NCI-H345 treated with DMSO at 0.1 percent for 48 hours (cell line): ENCODE data around the gene CASTOR1.

Experiments
- DNase-seq: peaks from one replicate; lab custom pipeline; 2025; ENCODE audit not compliant: unreplicated experiment; lab: John Stamatoyannopoulos, UW

Gene CASTOR1

DNA sequence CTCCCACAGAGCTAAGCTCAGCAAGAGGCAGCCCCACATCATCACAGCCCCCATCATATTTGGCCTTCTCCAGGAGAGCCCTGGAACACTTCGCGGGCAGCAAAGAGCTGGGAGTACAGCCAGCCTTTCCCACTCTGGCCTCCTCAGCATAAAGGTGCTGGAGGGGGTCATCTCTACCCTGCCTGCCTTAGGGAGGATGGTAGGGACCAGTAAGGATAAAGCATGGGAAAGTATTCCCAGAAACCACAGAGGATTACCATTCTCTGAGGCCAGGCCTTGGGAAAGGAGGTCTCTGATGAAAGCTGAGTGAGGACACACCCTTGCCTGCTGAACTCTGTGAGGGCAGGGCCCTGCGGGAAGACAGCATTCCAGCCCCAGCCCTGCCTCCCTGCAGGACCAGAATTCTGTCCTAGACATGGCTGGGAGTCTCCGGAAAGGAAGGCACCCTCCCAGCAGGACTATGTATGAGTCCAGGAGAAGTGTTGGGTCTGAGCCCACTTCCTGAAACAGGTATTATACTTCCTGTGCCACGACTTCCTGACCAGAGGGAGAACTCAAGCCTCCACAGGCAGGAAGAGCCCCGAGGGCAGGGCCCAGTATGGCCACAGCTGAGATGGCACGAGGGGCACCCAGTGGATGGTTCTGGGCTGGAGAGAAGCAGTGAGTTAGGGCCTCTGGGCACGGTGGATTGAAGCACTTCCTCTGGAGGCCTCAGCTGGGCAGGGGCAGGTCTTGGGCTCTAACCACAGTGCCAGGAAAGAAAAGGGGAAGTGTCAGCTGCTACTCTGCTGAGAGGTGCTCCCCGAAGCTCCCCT lies 12.9 kb upstream of the CASTOR1 start:
- DNase-seq, result no peak

DNA sequence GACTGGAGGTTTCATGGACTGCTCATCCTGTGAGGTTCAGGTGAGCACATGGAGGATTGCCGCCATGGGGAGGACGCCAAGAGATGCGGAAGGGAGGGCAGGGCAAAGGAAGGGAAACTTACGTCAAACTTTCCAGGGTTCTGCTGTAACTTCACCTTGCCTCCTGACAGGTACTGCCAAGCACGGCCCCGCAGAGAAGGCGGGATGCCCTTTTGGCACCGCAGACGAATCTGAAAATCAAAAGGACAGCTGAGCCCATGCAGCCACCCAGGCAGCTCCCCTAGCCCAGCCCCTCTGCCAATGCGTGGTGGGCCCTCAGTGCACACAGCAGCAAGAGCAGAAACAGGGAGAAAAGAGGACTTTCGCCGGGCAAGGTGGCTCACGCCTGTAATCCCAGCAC lies 10.0 kb upstream of the CASTOR1 start:
- no peak for DNase-seq

GRCh38 chr22:30297991-30298701 lies 8.8 kb upstream of the CASTOR1 start:
- DNase-seq, result no peak

DNA sequence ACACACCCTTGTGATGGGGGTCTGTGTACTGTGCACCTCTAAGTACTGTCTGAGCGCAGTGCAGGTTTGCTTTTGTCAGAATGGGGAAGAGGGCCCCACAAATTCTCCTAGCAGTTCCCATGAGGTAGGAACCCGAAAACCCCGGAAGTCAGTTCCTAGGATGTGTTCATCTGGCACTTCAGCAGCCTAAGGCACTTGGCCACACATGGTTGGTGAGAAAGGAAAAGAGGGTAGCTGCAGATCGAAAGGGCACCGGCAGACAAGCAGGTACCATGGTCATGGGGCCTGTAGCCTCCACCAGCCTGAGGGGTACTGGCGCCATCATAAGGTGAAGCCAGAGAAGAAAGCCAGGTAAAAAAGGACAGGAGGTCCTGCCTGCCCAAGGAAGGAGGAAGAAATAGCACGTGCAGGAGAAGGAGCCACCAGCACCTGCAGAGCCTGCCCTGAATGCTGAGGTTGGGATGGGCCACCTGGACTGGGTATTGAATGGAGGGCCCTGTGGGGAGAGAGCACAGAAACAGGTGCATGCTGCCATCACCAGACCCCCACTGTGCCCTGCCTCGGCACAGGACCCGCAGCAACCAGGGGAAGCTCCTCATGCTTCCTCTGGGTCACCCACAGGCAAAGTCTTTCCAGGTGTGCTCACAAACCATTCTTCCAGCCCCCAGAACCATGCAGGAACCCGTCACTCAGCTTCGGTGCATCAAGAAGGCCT lies 8.1 kb upstream of the CASTOR1 start:
- DNase-seq, result no peak

GRCh38 chr22:30296833-30297232 lies 7.5 kb upstream of the CASTOR1 start:
- no peak for DNase-seq

GRCh38 chr22:30296324-30296723 lies 7.0 kb upstream of the CASTOR1 start:
- DNase-seq, result no peak

DNA sequence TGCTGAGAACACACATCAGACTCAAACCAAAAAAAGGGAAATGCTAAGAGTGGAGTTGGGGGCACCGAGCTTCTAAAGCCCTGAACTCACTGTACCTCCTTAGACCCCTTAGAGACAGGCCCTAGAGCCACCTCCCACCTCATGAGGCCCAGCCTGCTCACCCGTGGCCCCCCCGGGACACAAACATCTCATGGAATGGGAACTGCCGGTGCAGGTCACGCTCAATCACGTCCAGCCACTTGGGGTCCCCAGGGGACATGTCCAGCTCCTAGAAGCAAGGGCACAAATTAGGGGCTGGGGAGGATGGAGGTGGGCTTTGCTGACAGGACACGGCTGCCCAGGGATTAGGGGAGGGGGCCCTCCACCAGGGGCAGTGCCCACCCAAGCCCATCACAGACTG lies 6.3 kb upstream of the CASTOR1 start:
- DNase-seq, result no peak

- no peak for DNase-seq
Observed at GRCh38 chr22:30294830-30295229, 5.5 kb upstream of the CASTOR1 start.

GRCh38 chr22:30294066-30294465 lies 4.8 kb upstream of the CASTOR1 start:
- DNase-seq, result peak; percentile 38

DNA sequence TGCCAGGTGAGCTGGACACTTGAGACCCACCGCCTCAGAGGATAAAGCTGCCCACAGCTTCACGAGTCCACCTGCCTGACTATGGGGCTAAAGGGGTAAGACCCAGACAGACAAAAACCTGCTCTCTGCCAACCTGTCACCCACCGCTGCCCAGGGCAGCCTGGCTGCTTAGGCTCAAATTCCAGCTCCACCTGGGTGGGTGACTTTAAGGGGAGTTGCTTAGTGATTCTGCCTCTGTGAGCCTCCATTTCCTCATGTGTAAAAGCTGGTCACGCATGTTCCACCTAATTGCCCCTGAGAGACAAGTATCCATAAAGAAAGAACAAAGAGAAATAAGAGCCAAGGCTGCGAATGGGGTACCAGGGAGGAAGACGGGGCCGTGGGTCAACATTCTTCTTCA lies 3.7 kb upstream of the CASTOR1 start:
- DNase-seq, result no peak

DNA sequence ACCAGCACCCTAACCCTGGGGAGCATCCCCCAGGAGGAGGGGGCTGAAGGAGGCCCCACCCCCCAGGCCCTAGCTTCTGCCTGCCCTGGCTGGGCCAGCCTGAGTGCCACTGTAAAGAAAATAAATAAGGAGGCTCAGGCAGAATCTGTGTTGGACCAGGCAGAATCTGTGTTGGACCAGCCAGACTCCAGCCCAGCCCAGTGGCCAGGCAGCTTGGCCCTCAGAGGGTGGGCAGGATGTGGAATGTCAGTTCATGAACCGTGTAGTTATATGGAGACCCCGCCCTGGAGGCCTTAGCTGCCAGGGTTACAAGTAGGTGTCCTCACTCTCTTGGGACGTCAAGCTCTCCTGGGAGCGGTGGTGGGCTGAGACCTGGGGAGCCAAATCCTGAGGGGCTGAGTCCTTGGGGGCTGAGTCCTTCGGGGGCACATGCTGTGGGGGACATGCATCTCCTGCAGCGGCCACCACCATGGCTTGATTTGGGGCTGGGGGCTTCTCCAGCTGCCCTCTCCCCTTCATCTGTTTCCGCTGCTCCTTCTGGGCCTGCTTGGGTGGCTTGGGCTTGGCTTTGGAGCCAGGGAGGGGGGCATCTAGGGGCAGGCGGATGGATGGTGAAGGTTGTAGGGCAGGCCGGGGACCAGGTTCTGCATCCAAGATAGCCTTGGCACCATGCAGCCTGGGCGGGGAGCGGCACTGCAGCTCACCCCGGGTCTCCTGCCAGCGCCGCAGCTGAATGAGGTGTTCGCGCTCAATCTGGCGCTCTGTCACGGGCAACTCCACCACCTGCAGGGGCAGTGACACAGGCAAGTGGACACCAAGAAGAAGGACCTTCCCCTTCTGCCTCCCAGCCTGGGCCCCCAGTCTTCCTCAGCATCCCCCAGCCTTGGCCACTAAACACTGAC lies 3.0 kb upstream of the CASTOR1 start:
- no peak for DNase-seq

- no peak for DNase-seq
Observed at GRCh38 chr22:30291058-30291892, 2.0 kb upstream of the CASTOR1 start.

DNA sequence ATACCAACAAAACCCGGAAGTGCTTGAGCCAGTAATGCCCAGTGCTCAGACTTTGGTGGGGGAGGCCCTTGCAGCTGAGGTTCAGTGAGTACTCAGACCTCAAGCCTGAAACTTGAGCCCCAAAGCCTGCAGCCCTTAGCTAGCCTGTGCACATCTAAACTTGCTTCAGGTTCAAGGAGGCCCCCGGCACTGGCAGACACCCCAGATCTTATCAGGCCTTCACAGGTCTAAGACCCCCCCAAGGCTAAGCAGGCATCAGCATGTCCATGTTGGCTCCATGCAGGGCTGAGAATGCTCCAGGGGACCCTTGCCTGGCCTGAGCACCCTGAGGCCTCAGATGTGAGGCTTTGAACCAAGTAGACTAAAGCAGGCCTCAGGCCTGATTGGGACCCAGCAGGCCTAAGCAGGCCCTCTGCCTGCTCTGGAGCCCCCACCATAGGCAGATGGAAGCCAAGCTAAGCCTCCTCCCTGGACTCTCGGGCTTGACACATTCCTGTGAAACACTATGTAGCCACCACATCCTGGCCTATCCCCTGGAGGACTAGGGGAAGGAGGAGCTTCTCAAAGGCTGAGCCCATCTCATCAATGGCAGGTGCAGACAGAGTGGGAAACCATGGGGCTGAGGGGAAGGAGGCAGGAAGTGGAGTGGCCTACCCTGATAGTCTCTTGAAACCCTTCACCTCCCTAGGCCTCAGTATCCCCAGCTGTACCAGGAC lies 1.2 kb upstream of the CASTOR1 start:
- DNase-seq, result peak; percentile 14

GRCh38 chr22:30289980-30290313 lies 642 bp upstream of the CASTOR1 start:
- no peak for DNase-seq

- no peak for DNase-seq
Observed at GRCh38 chr22:30288419-30289140, 725 bp downstream of the CASTOR1 start.

DNA sequence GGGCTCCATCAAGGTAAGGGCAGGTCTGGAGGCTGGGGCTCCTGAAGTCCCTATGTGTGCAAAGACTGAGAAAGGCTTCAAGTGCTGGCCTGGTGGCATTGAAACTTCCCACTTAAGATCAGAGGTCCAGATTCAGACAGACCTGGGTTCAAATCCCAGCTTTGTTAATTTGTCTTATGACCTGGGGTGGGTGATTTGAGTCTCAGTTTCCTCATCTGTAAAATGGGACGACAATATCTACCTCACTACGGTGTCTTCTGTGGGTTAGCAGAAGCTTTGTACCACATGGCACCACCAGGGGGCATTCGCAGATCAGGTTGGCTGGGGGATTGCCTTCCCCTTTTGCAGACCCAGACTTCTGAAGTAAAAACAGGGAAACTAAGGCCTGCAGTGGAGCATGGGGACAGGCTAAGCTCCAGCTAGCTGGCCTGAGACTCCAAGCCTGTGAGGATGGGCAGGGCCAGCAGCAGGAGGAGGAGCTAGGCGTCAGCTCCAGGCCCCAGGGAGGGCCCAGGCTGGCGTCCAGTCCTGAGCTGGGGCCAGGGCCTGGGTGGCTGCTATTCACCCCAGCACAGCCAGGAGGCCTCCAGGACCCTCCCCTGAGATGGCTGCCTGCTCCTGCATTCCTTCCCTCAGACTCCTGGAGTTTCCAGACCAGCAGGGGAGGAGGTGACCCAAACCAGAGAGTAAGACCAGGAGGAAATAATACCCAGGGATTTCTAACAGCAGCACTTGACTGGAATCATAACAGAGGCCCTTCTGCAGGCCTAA lies 1.5 kb downstream of the CASTOR1 start:
- DNase-seq, result peak; percentile 11

DNA sequence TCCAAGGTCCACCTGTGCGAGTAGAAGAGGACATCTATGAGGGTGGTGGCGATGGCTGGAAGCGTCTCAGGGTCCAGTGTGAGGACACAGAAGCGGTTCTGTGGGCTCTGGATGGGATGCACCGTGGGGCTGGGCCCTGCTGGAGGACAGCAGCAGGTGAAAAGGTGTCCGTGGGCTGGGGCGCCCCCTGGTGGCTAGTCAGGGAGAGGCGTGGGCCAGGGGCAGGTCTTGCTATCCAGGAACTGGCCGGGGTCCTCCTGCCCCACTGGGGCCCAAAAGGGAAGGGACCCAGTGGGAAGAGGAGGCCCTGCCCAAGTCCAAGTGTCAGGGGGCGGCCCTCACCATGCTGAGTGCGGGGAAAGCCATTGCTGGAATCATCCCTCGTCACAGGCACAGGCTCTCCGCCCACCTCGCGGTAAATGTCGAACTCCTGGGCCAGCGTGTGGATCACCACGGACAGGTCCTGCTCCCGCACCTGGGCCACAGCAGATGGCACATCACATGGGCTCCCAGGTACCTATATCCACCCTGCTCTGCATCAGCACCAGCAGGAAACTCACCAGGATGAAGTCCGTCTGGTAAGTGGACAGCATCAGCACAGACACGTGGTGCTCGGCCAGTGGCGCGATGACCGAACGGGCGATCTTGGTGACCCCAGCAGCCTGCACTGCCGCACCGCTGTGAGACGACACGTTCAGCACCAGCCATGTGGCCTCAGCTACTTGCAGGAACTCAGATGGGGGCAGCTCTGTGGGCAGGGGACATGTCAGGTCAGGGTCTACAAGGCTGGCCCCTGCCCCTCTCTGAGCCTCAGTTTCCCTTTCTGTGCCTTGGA lies 2.3 kb downstream of the CASTOR1 start:
- DNase-seq, result peak; percentile 13
